Stimulated activated CD8-positive, alpha-beta memory T cell treated with anti-CD3 and anti-CD28 coated beads, Interleukin-4, amount 100 ng/mL, for 1 hour (primary cell): Measurements from ENCODE around the gene LILRB3.
A peak's percentile ranks its signal among the peaks of the same experiment; 100 is the strongest.

Source experiments
- DNase-seq, 2 donors: peaks; one replicate each; pipeline ENCODE4 v3.0.0-alpha.2; 2020; ENCODE audit warnings: low read depth in 2 of 2, low spot score in 1 of 2

The LILRB3 gene

GRCh38 chr19:54169149-54169740, 53.6 kb downstream of the LILRB3 start:
- no peak for DNase-seq

GRCh38 chr19:54168174-54168917, 54.5 kb downstream of the LILRB3 start:
- DNase-seq, result peak; percentile 84 to 90
